ENCODE data around the gene TP53.

The TP53 gene

DNA sequence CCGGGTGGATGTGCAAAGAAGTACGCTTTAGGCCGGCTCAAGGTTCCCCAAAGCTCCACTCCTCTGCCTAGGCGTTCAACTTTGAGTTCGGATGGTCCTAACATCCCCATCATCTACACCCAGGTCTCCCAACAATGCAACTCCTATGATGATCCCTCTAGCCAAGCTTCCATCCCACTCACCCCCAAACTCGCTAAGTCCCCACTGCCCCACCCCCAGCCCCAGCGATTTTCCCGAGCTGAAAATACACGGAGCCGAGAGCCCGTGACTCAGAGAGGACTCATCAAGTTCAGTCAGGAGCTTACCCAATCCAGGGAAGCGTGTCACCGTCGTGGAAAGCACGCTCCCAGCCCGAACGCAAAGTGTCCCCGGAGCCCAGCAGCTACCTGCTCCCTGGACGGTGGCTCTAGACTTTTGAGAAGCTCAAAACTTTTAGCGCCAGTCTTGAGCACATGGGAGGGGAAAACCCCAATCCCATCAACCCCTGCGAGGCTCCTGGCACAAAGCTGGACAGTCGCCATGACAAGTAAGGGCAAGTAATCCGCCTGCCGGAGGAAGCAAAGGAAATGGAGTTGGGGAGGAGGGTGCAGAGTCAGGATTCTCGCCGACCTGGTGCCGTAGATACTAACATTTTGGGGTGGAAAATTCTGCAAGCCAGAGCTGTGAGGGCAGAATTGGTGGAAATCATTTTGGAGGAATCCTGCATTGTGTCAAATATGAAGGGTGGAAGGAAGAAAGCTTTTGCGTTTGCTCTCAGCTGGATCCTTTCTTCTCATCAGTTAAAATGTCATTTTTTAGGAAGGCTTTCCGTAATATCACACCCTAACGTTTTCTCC lies at the start of gene TP53:
Gene TP53 (minus strand): TSS at position 419 of the 836 bp plus-strand sequence. CDS start 10,896 bp downstream, outside the sequence.
- H3K9me2 ChIP-seq (replicated peaks; ENCODE audit: control insufficient read depth, low read length), result no peaks in the 10 kb centered on the region
- no peaks in the 10 kb centered on the region for H3K27me3 ChIP-seq (ENCODE audit: control insufficient read depth, low read length)
- H3K36me3 ChIP-seq (ENCODE audit: control insufficient read depth, low read length), result peaks cover 53% of the 10 kb centered on the region
- peak within 1 kb of the TSS; percentile 79 for H3K27ac ChIP-seq (ENCODE audit: low read depth, low read length)
- no peaks in the 10 kb centered on the region for H3K9me3 ChIP-seq (ENCODE audit: control insufficient read depth, insufficient read depth, low read length)
- peaks cover 15% of the 10 kb centered on the region for H3F3A ChIP-seq (ENCODE audit: control insufficient read depth, insufficient read depth)
- H3K4me2 ChIP-seq (ENCODE audit: low read length), result peak within 1 kb of the TSS; percentile 82
- TF ChIP-seq EZH2phosphoT487 (IDR thresholded peaks at IDR 0.05; ENCODE audit: borderline replicate concordance, low read length), result no peak
- TF ChIP-seq, protein P1, sequence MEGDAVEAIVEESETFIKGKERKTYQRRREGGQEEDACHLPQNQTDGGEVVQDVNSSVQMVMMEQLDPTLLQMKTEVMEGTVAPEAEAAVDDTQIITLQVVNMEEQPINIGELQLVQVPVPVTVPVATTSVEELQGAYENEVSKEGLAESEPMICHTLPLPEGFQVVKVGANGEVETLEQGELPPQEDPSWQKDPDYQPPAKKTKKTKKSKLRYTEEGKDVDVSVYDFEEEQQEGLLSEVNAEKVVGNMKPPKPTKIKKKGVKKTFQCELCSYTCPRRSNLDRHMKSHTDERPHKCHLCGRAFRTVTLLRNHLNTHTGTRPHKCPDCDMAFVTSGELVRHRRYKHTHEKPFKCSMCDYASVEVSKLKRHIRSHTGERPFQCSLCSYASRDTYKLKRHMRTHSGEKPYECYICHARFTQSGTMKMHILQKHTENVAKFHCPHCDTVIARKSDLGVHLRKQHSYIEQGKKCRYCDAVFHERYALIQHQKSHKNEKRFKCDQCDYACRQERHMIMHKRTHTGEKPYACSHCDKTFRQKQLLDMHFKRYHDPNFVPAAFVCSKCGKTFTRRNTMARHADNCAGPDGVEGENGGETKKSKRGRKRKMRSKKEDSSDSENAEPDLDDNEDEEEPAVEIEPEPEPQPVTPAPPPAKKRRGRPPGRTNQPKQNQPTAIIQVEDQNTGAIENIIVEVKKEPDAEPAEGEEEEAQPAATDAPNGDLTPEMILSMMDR (IDR thresholded peaks at IDR 0.05; ENCODE audit: low read depth, low read length, poor library complexity, severe bottlenecking), result no peak
- peaks cover 23% of the 10 kb centered on the region for H3K4me1 ChIP-seq (ENCODE audit: control insufficient read depth, low read length)
- peak within 1 kb of the TSS; percentile 96 for H3K4me3 ChIP-seq (ENCODE audit: low read length)
- H3K79me2 ChIP-seq (ENCODE audit: control insufficient read depth, low read length), result peaks cover 77% of the 10 kb centered on the region
- H4K20me1 ChIP-seq (ENCODE audit: control insufficient read depth, insufficient read depth, low read depth, low read length), result peaks cover 30% of the 10 kb centered on the region

DNA sequence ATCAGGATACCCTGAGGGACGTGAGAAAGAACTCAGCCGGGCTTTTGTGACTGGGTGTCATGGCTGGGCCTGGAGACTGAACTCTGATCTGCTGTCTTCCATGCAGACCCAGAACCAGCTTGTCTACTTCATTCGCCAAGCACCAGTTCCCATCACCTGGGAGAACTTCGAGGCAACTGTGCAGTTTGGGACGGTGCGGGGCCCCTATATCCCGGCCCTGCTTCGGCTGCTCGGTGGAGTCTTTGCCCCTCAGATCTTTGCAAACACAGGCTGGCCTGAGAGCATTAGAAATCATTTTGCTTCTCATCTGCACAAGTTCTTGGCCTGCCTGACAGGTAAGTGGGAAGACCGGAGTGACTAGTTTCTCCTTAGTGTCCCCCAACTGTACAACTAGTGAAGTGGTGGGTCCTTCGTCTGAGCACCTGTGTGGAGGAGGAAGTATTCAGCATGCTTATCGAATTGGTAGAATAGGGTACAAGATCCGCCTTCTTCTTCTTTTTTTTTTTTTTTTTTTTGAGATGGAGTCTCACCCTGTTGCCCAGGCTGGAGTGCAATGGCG lies 45.8 kb upstream of the TP53 start:
- Histone ChIP-seq H4K20me1 (ENCODE audit: control insufficient read depth, insufficient read depth, low read depth, low read length) (no peaks in the 10 kb centered on the region), H3K36me3 (ENCODE audit: control insufficient read depth, low read length) (no peaks in the 10 kb centered on the region), H3K9me3 (ENCODE audit: control insufficient read depth, insufficient read depth, low read length) (no peaks in the 10 kb centered on the region), H3F3A (ENCODE audit: control insufficient read depth, insufficient read depth) (no peaks in the 10 kb centered on the region), H3K4me3 (ENCODE audit: low read length) (no peak overlapping the region), H3K4me1 (ENCODE audit: control insufficient read depth, low read length) (peaks cover 9% of the 10 kb centered on the region), H3K9me2 (replicated peaks; ENCODE audit: control insufficient read depth, low read length) (no peaks in the 10 kb centered on the region), H3K79me2 (ENCODE audit: control insufficient read depth, low read length) (no peaks in the 10 kb centered on the region), H3K4me2 (ENCODE audit: low read length) (no peak overlapping the region), H3K27ac (ENCODE audit: low read depth, low read length) (no peak overlapping the region), H3K27me3 (ENCODE audit: control insufficient read depth, low read length) (peaks cover 12% of the 10 kb centered on the region)
- TF ChIP-seq, protein P1 (IDR thresholded peaks at IDR 0.05; ENCODE audit: low read depth, low read length, poor library complexity, severe bottlenecking), result no peak
- no peak for TF ChIP-seq EZH2phosphoT487 (IDR thresholded peaks at IDR 0.05; ENCODE audit: borderline replicate concordance, low read length)

DNA sequence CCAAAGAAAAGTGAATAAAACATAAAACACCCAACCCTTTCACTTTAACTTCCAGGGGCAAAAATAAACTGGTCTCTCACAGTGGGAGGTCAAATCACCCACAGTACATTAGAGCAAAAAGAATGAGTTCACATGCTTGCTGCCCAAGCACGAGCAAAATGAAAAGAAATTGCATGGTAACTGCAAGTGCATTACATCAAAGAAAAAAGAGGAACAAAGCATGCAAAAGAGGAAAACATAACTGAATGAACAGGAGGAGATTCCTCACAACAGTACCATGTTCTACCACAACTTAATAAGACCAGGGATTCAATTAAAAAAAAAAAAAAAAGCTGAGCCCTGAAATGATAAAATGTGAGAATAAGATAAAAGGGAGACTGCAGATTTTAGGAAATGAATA lies 42.5 kb upstream of the TP53 start:
- TF ChIP-seq EZH2phosphoT487 (IDR thresholded peaks at IDR 0.05; ENCODE audit: borderline replicate concordance, low read length), result no peak
- TF ChIP-seq, protein P1 (IDR thresholded peaks at IDR 0.05; ENCODE audit: low read depth, low read length, poor library complexity, severe bottlenecking), result no peak
- H3K27me3 ChIP-seq (ENCODE audit: control insufficient read depth, low read length), result 0 out of 2 replicates have a peak, but pooled peaks cover 2% of the 10 kb centered on the region

More for the DNA sequence above, 42.5 kb upstream of the TP53 start:
- H3K9me3 ChIP-seq (ENCODE audit: control insufficient read depth, insufficient read depth, low read length), result no peaks in the 10 kb centered on the region
- no peak overlapping the region for H3K27ac ChIP-seq (ENCODE audit: low read depth, low read length)
- no peaks in the 10 kb centered on the region for H3F3A ChIP-seq (ENCODE audit: control insufficient read depth, insufficient read depth)
- no peak overlapping the region for H3K4me3 ChIP-seq (ENCODE audit: low read length)
- H3K9me2 ChIP-seq (replicated peaks; ENCODE audit: control insufficient read depth, low read length), result no peaks in the 10 kb centered on the region
- no peaks in the 10 kb centered on the region for H3K79me2 ChIP-seq (ENCODE audit: control insufficient read depth, low read length)
- no peaks in the 10 kb centered on the region for H3K36me3 ChIP-seq (ENCODE audit: control insufficient read depth, low read length)
- H3K4me2 ChIP-seq (ENCODE audit: low read length), result no peak overlapping the region
- H3K4me1 ChIP-seq (ENCODE audit: control insufficient read depth, low read length), result peaks cover 9% of the 10 kb centered on the region
- H4K20me1 ChIP-seq (ENCODE audit: control insufficient read depth, insufficient read depth, low read depth, low read length), result no peaks in the 10 kb centered on the region
